AG08395 (cell line): ENCODE data around the gene KCNJ5.
"Not testable (repeated sequence)": the region's sequence is repeated elsewhere in the genome, so short reads cannot be mapped to it uniquely, and the experiment has no call there.

ENCODE experiments used
- DNase-seq: peaks from one replicate; pipeline ENCODE4 v3.0.0; 2012; ENCODE audit warnings: mixed read lengths, low spot score

KCNJ5 gene

GRCh38 chr11:128913806-128914205 is 22.6 kb downstream of the KCNJ5 start:
- no peak for DNase-seq

DNA sequence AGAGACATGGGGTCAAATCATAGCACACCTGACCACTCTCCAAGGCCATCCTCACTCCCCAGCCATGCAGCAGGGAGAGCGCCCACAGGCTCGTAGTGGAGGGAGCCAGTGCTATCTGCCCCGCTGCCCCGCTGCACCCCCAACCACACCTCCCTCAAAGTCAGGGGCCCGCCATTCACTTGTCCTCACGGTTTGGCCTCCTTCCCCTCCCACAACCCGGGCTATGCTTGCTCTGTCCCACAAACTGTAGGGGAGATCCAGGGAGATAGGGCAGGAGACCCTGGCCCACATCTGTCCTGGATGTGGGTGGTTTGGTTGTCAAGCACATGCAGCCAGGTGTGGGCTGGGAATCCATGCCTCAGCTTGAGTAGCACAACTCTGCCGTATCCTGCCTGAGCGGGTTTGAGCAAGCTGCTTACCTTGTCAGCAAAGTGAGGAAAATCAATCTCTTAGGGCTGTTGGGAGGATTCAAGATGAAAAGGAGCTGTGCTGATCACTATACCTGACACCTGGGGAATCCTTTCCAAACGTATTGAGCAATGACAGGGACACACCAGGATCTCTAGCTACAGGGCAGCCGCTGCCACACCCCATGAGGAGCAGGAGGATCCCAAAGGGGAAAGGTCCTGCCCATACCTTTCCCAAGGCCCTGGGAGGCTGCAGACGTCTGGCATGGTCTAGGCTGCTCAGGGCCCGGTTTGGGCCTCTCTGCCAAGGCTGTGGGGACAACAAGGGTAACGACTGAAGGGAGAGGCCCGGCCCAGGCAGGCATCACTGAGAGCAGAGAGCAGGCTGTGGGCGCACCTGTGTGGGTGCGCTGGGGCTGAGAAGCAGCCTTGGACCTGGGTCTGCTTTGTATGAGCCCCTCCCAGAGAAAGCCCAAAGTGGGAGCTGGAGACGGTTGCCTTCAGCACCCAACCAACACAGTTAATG is 23.3 kb downstream of the KCNJ5 start:
- DNase-seq, result no peak

GRCh38 chr11:128915149-128915521 is 24.0 kb downstream of the KCNJ5 start:
- no peak for DNase-seq

- no peak for DNase-seq
Measured at GRCh38 chr11:128916037-128916572, 24.9 kb downstream of the KCNJ5 start.

- DNase-seq, result no peak
Measured at GRCh38 chr11:128916681-128917080, 25.5 kb downstream of the KCNJ5 start.

- DNase-seq, result no peak
Measured at GRCh38 chr11:128917144-128917724, 26.1 kb downstream of the KCNJ5 start.

DNA sequence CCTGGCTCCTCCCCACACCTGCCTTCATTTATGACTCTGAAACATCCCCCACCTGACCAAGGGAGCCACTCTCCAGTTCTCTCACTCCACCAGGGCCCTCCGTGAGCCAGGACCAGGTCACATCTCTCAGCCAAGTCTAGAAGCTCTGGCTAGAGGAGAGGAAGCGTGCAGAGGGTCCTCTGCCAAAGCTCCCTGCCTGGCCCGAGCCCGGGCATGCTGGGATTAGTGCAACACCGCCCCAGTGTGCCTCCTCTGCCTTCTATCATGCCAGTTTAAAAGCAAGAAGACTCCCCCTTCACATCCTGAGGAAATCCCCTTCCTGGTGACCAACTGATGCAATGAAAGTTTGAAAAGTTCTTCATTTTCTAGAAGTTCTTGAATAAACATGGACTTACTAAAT is 28.1 kb downstream of the KCNJ5 start:
- no peak for DNase-seq

- not testable (repeated sequence) for DNase-seq
Measured at GRCh38 chr11:128919635-128920034, 28.5 kb downstream of the KCNJ5 start.

GRCh38 chr11:128920666-128921065 is 29.5 kb downstream of the KCNJ5 start:
- DNase-seq, result no peak

DNA sequence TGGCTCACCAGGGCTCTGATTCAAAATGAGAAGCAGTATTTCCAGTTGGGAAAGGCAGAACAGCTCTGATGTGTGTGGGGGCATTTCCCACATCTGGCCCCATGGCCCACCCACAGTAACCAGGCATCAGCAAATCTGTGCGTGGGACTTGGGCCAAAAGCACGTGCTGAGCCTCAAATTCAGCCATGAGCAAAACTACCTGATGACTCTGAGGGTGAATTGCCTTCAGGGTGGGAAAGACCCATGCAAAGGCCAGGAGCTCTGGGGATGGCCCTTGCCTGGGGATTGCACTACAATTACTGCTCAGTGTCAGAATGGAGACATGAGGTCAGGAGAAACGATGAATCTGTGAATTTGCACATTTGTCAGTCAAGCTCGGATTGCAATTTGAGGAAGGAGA is 30.6 kb downstream of the KCNJ5 start:
- DNase-seq, result no peak

- DNase-seq, result no peak
Measured at GRCh38 chr11:128924104-128924503, 32.9 kb downstream of the KCNJ5 start.

GRCh38 chr11:128924510-128925249 is 33.5 kb downstream of the KCNJ5 start:
- no peak for DNase-seq

DNA sequence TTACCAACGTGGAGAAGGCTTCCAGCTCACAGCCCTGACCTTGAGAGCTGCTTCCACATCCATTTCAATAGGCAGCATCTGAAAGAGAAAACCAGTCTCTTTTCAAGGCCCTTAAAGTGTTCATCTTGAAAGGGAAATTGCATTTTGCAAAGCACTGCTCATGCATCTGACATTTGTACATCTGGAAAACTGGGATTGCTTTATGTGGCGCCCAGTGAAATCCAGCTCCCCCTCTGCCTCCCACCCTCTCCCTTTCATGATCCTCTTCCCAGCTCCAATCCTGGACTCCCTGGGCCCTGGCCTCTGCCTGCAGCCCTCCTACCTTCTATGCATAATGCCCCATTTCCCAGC is 34.1 kb downstream of the KCNJ5 start:
- no peak for DNase-seq

DNA sequence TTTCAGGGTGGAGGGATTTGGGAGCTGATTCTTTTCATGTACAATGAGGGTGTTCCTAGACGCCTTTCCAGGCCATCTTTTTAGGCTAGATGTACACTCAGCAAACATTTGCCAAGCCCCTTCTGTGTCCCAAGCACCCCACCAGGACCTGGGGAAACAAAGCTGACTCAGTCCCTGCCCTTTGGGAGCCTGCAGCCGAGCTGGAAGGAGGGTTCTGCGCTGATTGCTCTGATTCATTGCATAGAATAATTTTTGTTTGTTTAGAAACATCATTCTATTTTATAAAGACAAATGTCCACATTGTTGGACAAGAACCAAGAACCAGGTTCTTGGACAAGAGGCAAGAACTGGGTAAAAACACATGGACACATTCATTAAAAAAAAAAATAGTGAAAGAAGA is 34.8 kb downstream of the KCNJ5 start:
- DNase-seq, result no peak

GRCh38 chr11:128926437-128927107 is 35.4 kb downstream of the KCNJ5 start:
- no peak for DNase-seq

GRCh38 chr11:128927108-128927461 is 35.9 kb downstream of the KCNJ5 start:
- DNase-seq, result no peak

DNA sequence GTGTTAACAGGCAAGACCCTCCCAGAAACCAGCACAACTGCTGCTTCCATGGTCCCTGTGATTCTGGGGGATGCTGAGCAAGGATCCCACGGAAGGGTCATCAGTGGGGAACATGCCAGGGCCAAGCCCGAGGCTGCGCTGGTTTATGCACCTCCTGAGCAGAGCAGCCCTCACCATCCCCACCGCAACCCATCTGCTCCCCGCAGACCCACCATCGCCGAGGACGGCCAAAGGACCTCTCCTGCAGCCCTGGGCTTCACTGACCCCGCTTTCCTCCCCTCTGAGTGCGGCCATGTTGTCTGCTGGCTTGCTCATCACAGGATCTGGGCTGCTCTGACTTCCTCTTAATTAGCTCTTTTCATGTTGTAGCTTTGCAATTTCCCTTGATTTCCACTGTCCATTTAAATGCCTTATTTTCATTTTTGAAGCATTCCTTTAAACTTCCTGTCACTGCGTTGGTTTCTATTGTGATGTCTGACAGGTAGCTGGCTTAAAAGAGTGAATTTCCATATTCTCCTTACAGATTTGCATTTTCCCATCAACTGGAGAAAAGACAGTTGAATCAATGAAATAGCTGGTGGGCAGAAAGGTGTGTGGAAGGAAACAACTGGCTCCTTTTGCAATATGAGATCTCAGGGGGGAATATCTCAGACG is 36.7 kb downstream of the KCNJ5 start:
- DNase-seq, result no peak

DNA sequence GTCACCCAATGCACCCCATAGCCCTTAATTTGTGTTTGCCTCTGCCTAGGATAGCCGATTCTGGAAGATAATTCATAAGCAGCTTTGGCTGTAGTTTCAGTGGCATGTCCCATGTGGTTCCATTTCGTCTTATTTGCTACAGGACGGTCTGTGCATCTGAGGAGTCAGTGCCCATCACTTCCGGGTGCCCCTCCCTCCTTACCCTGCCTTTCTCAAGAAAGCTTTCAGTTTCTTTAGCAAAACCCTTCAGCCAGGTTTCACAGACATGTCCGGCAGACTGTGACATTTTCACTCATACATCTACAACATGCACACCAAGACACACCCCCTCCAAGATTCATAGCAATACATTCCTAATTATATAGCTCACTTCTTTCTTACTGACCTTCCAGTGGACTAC is 37.2 kb downstream of the KCNJ5 start:
- no peak for DNase-seq

- no peak for DNase-seq
Measured at GRCh38 chr11:128929468-128929867, 38.3 kb downstream of the KCNJ5 start.

- DNase-seq, result peak; percentile 14
Measured at GRCh38 chr11:128929991-128930390, 38.8 kb downstream of the KCNJ5 start.

GRCh38 chr11:128931066-128931465 is 39.9 kb downstream of the KCNJ5 start:
- DNase-seq, result no peak

DNA sequence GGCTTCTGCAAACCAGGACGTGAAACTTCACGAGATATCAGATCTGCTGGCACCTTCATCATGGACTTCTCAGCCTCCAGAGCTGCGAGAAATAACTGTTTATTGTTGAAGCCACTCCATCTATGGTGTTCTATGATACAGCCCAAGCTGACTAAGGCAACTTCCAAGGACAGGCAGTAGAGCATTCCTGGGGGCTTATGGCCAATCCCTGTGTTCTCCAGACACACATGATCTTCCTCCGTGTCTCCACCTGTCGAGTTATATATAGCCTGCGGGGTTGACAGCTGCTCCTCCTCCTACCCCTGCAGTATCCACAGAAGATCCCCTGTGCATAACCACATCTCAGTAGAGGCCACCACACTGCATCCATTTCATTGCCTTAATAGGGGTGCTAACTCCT is 40.5 kb downstream of the KCNJ5 start:
- DNase-seq, result no peak
